Adipose tissue (tissue), 3 donors: ENCODE results near the gene JAM2. TPM values are rescaled to one million over a fixed set of nuclear protein-coding genes. Genes with fewer than 3 reads are reported as not detected.

ENCODE experiments used
- H3K27ac ChIP-seq: one replicate; pipeline ENCODE4 v1.5.1; 2013; ENCODE audit warnings: low read depth, low read length
- WGBS, 3 donors: extraction: QIAGEN DNeasy Blood & Tissue Kit; methylation state at CpG; one replicate each; pipeline ENCODE4 v1.1.7; 2013; 5-methylcytosine and 5-hydroxymethylcytosine counted together
- polyA plus RNA-seq, 3 donors: library from polyadenylated mRNA; stranded (reverse); fragments of 200-250 nt; gene quantifications; one replicate each; pipeline ENCODE4 v1.2.3, GENCODE V29; 2013
- donor health status: healthy with polysubstance abuse.
- donor health status: Bipolar disorder and iron deficiency.
- donor health status: healthy.

JAM2 gene
- polyA plus RNA-seq, 3 donors: 2.1 to 12.8 (median 11.6) TPM

- 74 to 91% (median 75%) methylated on average over 6 of the region's 6 CpGs for WGBS, 3 donors
- H3K27ac ChIP-seq: no peak overlapping the region
Measured at GRCh38 chr21:25750085-25750484, 111.0 kb downstream of the JAM2 start.

DNA sequence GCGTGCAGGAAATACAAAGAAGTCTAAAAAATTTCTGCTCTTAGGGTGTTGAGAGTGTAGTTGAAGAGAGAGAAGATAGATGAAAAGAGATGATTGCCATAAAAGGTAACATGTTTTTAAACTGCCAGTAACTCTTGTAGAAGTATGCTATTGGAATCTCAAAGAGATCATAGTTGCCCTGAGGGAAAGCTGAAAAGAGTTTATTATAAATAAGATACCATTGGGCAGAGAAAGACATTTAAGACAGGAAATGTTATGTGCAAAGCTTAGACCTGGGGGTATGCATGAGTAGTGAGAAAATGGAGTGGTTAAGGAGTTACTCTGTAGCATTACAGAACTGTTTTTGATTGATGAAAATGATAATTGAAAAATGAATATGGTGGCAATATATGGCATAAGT is 113.4 kb downstream of the JAM2 start:
- no peak overlapping the region for H3K27ac ChIP-seq
- 94 to 100% (median 100%) methylated on average over 1 of the region's 1 CpG for WGBS, 3 donors

DNA sequence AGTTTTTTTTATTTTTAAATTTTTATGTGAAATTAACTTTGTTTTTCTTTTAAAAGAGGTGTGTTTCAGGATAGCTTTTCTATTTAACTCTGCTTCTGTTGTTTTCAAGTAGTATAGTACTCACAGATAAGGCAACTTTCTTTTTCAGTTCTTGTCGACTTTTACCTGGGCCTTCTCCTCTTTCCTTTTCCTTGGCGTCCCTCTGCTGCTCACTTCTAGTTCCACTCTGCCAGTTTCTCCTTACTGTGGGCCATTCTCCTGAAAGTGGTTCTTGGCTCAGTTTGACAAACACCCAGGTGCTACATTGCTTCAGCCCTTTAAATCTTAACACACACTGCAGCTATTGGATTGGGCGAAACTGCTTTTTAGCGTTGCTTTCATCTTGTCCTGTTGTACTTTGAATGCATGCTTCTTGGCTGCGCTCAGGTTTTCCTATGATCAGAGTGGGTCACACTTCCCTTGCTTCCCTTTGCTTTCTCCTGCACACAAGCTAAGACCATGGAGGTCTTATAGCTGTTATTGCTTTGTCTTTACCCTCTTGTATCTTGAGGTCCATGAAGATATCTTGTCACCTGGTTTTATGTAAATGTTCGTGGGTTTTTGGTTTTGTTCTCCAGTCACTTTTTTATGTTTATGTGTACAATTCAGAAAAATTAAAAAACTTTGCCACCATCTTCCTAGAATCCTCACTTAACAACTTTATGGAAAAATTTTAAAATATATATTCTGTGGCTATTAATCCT is 117.3 kb downstream of the JAM2 start:
- WGBS, 3 donors: 71 to 87% (median 75%) methylated on average over 6 of the region's 6 CpGs
- peak overlapping the region; percentile 42 for H3K27ac ChIP-seq

GRCh38 chr21:25757531-25757930 is 118.5 kb downstream of the JAM2 start:
- H3K27ac ChIP-seq: no peak overlapping the region

DNA sequence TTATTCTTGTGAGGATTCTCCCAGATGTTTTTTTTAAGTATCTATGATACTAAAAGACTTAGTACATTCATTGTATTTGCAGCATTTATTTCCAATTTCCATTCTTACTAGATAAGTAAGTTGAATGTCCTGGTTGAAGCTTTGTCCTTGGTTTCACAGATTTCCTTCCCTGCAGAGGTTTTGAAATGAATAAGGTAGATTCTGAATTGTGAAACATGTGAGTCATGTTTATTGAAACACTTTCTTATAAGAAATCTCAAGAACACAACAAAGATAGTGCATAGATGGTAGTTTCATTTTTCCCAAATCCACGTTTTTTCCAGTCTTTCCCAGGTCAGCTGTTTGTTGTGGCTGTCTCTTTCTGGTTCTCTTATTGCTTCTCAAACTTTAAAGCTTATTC is 120.5 kb downstream of the JAM2 start:
- WGBS, 3 donors: 65 to 78% (median 74%) methylated on average over 1 of the region's 1 CpG
- H3K27ac ChIP-seq: no peak overlapping the region

DNA sequence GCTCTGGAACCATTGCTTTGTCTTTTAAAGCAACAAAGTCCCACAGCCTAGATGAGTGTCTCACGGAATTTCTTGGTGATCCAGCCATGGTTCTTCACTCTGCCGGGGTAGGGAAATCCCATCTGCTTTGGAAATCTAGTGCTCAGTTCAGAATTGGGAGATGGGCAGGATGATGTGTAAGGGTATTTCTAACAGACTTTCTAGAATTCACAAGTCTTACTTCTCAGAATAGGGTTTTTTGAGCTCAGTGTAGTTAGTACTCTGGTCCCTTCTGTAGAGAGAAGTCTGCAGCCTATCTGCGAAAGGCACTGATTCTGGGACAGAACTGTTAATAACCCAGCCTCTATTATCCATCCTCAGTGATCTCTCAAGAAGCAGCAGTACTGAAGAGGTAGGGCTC is 121.0 kb downstream of the JAM2 start:
- H3K27ac ChIP-seq: no peak overlapping the region
- WGBS, 3 donors: 96 to 97% (median 97%) methylated on average over 3 of the region's 3 CpGs

DNA sequence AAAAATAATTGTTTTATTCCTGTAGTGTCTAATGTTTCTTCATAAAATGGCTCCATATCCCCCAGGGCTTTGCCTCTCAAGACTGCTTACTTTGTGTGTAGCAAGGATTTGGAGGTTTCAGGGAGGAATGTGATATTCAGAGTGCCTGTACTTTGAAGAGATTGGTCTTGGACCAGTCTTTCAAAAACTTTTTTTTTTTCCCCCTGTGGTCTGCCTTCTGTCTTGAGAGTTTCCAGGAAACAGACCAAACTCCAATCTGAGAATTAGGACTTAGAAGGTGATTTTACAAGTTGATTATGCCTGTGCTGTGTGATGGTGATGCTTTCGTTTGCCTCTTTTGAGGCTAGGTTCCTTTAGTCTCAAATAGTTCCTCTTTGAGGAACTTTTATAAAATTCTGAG is 121.6 kb downstream of the JAM2 start:
- 89 to 95% (median 89%) methylated on average over 1 of the region's 1 CpG for WGBS, 3 donors
- H3K27ac ChIP-seq: no peak overlapping the region

- 72 to 99% (median 94%) methylated on average over 3 of the region's 3 CpGs for WGBS, 3 donors
- no peak overlapping the region for H3K27ac ChIP-seq
Measured at GRCh38 chr21:25764065-25764464, 125.0 kb downstream of the JAM2 start.

Other genes starting within 250 kb of the JAM2 start
- 10 to 100 TPM; 23.1 to 26.5 (median 24.1) TPM for gene MRPL39, start 31.8 kb upstream of the JAM2 start, polyA plus RNA-seq
- 100 to 1,000 TPM; 150 to 435 (median 420) TPM for gene ATP5PF, start 95.6 kb downstream of the JAM2 start, polyA plus RNA-seq
- gene GABPA, start 95.7 kb downstream of the JAM2 start, polyA plus RNA-seq: 10 to 100 TPM in 1 of 3 donors, 1 to 10 TPM in 2; 5.0 to 17.2 (median 8.3) TPM